Erythroblast (primary cell): ENCODE results near the gene ABAT.

Source experiments
- GATA1 ChIP-seq: IDR thresholded peaks from 2 replicates; pipeline ENCODE4 v1.6.1; 2011; ENCODE audit warnings: low read depth, mild to moderate bottlenecking, control low read depth, low read length, moderate library complexity
- POLR2A ChIP-seq: IDR thresholded peaks from 2 replicates; pipeline ENCODE4 v1.6.1; 2011; ENCODE audit warnings: mild to moderate bottlenecking, low read length

DNA sequence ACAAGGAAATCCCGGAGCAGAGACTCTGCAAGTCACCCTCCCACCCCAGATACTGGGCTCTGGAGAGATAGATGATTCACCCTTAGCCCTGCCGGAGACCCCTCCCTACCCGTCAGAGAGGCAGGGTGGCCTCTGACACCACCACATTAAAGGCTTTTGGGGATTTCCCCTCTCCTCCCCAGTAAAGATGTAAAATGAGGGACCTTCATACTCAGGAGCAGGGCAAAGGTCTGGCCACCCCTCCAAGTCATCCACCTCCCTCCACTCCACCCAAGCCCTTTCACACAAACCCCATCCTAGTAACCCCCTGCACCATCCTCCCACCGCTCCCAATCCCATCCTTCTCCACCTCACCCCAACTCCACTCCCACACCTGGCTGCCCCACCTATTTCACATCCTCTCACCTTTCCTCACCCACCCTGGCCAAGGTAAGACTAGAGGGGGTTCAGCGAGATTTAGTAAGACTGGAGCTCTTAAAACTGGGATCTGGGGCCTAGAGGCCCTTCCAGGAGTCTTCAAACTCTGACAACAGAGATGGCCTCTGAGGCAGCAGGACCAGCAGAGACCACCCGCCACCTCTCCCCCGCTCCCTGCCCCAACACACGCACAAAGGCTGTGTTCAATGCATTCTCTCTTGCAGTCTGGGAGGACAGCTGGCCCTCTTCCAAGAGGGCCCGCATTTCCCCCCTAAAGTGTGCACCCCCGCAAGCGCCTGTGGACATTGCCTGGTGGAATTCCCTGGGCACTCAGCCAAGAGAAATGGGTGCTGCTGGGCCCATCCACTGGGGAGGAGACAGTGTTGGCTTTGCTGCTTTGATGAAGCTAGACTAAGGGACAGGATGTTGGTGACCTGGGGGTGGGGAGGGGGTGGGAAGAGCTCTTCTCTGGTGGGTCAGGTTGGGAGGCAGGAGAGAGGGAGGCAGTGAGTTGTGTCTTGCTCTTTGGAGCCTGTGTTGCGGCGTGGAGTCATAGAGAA, 1.1 kb downstream of the ABAT start:
- TF ChIP-seq POLR2A (no peak), GATA1 (no peak)
